Activated T-cell treated with anti-CD3 and anti-CD28 coated beads for 24 hours (primary cell): ENCODE data around the gene FRYL.

Source experiments
- DNase-seq: peaks from one replicate; pipeline ENCODE4 v3.0.0-alpha.2; 2020; ENCODE audit warnings: low read depth

The FRYL gene

DNA sequence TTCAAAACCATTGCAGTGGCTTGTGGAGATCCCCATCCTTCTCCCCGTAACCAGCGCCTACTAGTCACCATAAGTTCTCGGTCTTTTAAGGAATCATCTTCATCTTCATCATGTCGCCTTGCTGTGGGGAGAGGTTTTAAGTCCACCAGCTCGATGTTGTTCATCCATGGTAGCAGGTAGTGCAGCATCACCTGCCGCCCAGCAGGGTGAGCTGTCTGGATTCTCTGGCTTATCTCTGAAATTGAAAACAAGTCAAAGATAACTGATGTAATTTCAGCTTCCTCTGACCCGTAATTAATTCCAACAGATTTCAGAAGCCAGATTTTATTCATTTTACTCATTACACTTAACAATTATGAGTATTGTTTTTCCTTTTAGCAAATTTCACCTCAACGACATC lies 222.6 kb downstream of the FRYL start:
- no peak for DNase-seq

DNA sequence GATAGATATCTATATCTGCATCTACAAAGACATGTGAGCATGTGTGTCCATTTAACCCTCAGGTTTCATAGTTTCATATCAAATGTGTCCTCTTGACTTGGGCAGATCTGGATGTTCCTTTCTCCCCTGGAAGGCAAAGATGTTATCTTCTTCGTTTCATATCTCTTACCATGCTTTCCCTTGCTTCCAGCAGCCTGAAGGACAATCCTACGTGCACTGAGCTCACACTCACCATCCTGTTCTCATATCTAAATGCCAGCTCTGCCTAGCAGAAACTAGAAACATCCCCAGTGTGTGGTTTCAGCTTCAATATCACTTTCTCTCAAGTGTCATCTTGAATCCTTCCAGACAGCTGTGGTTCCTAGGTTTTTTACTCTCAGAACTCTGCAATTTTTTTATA lies 223.8 kb downstream of the FRYL start:
- no peak for DNase-seq

DNA sequence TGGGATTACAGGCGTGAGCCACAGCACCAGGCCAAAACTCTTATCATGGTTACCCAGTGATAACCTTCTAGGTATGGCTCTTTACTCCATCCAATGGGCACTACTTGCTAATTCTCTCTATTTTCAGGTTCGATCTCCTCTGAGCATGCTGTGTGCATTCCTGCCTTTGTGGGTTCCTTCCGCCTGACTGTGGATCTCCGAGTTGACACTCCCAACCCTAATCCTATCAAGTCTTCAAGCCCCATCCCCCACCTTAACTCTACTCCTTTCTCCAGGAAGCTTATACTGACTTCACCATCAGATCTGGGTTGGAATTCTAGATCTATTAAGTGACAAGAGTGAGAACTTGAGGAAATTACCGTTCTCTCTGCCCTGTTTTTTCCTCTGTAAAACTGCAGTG lies 225.5 kb downstream of the FRYL start:
- no peak for DNase-seq

DNA sequence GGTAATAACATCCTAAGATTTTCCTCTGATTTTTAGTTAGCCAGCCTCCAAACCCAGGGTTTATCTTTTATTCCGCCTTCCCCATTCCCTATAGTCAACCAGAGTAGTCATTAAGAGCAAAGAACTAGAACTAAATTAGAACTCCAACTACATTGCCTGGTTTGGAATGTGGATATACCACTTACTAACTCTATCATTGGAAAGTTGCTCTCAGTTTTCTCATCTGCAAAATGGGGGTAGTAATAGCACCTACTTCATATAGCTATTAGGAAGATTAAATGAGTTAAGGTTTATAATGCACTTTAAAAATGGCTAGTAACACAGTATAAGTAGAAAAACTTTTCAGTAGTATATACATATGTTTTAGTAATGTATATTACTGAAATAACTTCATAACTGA lies 226.4 kb downstream of the FRYL start:
- no peak for DNase-seq

DNA sequence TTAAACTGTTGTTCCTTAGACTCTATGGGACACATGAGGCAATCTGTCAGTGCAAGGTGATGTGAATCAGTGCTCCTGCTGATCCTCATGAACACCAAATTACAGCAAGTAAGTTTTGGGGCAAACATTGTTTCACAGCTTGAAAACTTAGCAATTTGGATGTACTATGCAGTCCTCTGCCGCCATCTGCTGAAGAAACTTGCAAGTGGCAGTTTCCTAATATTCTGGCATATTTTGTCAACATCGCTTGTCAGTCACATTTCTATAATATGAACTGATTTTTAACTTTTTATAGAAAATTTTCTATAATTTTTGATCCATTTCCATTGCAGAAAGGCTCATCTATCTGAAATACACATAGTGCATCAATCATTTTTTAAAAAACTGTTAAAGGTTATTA lies 233.7 kb downstream of the FRYL start:
- DNase-seq = no peak

DNA sequence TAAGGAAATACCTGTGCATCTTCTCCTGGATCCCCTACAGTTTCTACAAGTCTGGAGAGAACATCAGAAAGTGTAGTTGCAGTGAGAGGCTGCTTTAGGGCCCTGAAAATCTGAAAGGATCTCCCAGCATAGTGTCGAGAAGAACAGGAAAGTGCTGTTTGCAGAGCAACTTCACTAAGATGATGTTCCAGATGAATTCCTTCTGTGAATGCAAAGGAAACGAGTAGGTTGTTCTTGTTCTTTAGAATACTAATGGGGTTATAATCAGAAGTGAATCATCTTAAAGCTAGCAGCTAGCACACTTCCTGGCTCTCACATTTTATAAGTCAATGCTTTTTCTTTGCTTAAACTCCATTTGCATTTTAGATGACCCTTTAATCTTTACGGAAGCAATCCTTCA lies 236.3 kb downstream of the FRYL start:
- no peak for DNase-seq

DNA sequence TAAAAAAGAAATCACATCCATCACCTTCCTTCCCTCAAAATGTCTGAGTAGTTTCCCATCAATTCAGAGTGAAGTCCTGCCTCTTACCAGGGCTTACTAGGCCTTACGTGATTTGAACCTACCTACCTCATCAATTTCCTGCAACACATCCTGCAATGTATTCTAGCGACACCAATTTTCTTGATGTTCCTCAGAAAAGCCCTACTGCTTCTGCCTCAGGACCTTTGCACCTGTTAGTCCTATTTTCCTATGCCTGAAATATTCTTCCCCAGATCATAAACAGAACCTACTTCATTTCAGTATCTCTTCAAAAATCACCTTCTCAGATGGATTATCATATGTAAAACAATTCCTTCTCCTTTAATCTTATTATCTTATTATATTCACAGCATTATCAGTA lies 237.2 kb downstream of the FRYL start:
- no peak for DNase-seq

DNA sequence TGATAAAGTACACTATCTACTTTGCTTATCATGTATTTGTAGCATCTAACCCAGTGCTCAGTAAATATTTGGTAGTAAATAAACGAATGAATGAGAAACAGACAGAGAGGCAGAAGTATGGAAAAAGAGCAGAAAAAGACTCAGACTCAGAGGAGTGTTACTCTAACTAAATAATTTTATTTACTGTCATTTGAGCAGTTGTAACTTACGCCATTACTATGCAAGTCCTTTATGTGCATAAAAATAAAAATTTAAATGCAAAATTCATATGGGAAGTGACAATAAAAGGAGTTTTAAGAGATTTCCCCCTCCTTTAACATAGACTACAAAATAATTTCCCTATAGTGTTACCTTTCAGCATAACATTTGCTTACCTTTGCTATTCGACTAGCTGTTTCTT lies 240.5 kb downstream of the FRYL start:
- no peak for DNase-seq

DNA sequence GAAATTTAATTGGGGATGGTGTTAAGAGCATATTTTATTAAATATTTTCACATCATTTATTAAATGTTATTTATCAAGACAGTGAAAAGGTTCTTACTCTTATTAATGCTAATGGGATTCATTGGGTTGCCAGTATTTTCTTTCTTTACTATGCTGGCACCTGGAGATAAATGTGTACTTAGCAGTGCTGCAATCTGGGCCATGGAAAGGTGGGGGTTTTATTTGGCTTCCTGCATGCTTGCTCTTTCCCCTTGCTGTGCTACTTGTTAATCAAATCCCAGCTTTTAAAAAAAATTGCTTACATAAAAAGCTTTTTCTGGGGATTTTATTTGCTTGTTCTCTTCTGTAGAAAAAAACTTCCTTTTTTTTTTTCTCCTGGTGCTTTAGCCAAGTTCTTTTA lies 241.7 kb downstream of the FRYL start:
- DNase-seq = no peak

DNA sequence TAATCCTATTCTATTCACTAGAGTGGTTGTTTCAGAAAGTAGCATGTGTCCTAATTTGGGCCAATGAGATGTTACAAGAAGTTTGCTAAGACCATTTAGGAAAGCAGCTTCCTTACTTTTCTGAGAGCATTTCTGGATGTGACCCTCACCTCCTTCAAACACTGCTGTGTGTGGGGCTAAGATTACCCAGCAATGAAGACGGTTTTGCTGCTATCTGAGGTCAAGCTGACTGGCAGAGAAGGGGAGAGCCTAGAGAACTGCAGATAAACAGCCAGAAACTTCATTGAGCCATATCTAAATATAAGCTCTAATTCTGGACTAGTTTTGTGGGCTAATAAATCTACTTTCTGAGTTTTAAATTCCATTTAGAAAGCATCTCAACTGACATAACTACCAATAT lies 253.7 kb downstream of the FRYL start:
- no peak for DNase-seq

DNA sequence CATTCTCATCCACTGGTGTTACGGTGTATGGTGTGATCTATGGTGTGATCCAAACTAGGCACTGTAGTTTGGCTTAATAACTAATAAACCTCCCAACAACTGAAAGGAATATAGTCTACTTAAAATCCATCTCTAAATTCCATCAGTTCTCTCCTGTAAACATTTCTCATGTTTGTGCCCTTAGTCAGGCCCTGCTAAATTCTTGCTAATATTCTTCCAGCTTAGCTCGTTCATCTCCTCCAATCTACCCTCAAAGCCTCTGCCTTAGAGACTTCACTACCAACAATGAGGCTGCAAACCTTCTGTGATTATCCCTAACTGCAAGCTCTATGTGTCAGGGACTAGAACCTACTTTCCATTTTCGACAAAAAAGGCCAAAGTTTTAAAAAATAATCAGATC lies 261.9 kb downstream of the FRYL start:
- no peak for DNase-seq

DNA sequence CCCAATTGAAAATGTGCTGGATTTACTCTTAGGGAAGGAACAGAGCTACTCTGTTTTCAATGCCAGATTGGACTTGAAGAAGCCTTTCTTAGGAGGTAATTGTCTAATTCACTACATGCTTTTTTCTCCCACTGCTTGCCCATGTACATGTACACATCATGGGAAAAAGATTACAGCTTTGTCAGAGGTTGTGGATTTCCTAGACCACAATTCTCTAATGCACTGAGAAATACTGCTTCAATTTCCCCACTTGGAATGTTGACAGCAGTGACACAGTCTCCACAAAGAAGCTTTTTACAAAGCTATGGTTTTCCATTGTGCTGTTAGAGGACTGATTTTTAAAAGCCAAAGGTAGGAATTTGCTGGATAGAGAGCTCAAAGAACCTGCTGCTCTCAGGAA lies 270.5 kb downstream of the FRYL start:
- no peak for DNase-seq

DNA sequence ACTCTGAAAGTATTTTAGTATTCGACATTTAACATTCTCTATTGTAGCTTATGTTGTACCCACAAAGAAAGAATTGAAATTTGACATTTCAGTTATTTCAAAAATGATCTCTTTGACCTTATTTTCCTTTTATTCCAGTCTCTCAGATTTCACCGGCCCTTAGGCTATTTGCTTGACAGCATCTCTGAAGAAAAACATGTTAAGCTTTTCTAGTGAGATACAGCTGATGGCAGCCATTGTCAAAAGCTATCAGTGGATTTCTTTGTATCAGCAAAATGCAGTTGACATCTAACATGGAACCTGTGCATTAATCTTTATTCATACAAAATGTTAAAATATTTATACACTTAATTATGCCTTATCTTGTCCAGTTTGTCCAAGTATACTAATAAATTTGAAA lies 273.4 kb downstream of the FRYL start:
- DNase-seq = no peak

DNA sequence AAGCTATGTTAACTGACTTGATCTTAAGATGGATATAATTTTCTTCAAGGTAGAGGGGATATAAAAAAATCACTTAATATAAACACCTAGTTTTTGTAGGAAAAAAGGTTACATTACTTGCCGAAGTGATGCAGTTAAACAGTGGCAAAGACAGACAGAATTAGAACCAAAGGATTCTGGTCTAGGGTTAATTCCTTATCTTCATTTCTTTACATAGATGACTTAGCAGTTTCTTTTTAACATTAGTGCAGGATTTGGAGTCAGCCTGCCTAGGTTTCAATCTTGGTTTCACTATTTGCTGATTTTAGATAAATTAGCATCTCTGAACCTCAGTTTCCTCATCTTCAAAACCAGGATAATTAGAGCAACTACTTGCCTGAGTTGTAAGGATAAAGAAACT lies 275.7 kb downstream of the FRYL start:
- no peak for DNase-seq

DNA sequence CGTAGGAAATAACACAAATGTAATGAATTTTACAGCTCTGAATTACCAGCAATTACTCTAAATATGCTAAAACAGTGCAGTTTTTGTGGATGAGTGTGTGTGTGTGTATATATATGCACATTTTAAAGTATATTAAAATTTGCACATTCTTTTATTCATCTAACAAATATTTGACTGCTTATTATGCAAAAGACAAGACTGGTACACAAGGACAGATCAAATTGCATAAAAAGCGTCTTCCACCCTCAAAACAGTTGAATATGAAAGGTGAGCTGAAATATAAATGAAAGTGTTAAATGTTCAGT lies 276.1 kb downstream of the FRYL start:
- no peak for DNase-seq

DNA sequence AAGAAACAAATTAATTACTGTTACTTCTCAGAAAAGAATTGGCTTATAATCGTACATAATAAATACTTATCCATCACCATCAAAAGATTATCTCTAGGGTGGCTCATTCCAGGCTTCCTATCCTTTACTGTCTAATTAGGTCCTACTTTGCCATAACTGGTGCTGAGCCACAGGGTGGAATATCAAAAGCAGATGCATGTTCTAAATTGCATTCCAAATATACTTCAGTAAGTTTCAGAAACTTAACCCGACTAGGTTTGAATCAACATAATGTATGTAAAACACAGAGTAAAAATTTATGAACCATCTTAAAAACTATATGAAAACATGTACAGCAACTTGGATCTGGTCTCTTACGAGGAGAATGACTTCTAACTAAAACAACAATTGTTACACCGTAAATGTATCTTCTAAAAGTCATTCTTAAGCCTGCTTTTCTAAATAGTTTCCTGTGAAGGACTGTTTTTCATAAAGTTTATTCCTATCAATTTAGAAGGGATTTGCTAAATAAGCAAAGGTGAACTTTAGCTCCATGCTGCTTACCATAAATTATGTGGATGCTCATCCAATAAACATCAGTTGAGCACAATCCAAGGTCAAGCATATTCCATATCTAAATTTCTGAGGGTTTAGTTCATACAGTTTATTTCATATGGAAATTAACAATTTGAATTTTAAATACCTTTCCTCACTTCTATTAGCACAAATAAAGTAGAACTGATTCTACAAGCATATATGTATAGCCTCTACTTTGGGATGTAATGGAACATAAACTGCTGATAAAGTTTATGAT lies 276.6 kb downstream of the FRYL start:
- no peak for DNase-seq

DNA sequence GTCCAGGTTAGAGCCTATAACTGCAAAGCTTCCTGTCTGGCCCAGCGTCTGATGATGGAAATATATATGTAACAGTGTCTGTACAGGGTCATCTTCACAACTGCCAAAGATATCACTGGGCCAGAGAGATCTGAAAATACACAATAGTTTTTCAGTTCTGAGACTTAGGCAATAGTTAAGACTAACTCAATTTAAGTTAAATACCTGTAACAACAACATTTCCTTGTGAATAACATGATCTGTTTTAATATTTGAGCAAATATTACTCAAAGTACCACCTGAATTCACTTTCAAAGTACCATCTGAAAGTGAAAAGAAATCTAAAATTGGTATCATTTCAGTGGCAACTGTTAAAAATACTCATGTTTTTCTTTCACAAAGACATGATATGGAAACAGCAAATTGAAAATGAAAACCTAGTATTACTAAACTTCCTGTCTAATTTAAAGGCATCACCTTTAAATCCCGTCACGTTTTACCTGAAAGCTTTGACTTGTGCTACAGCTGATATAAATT lies 280.5 kb downstream of the FRYL start:
- DNase-seq = no peak

DNA sequence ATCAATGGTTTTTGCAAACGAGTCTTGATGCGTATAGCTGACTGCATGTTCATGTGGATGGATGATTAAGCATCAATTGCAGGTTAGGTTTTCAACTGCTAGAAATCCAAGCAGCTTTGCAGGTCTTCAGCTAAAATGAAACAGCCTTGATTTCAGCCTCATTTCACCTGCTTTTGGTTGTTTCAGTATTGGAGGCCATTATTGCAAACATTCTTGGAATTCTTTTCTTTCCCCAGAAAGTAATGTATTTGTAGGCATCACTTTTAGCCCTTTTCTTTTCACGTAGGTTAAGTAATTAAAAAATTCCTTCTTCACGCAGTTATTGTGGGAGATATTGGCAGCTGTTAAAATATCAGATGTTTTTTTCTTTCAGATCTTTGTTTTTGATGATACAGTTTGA lies 281.2 kb downstream of the FRYL start:
- DNase-seq = no peak

DNA sequence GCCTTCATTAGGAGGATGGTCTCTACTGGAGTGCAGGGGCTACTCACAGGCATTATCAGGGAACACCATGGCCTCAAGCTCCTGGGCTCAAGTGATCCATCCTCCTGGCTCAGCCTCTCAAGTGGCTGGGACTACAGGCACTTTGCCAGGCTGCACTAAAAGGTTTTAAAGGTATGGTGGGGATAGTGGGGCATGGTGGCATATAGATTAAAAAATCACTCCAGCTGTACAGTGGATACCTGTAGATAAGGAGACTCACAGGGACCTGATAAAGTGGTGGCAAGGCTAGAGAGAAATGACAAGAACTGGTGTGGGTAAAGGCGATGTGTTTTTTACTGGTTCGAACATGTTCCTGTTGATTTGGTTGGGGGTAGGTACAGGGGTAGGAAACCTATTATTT lies 284.1 kb downstream of the FRYL start:
- no peak for DNase-seq

DNA sequence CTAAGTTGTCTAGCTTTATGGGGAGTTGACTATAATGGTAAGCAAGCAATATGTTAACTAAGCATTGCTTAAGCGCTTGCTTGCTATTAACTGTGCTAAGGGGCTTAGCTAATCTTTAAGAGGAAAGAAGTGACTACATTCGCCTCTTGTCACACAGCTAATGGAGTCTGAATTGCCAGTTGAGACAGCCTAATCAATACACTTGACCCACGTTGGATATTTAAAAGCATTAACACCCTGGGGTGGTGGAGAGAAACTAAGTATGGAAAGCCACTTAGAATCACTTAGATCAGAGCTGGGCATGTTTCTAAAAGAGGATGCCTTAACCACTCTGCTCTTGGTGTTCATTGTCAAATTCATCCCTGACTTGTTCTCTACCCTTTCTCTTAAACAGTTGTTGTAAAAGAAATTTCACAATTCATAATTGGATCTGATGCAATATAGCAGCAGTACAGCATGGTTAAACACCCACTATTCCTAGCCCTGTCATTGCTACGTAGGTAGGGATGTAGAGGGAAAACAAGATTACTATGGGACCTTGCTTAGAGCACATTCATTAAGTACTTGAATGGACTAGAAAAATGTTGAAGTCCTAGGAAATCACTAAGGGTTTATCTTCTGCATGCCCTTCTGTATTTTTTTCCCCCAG lies 286.5 kb downstream of the FRYL start:
- no peak for DNase-seq

DNA sequence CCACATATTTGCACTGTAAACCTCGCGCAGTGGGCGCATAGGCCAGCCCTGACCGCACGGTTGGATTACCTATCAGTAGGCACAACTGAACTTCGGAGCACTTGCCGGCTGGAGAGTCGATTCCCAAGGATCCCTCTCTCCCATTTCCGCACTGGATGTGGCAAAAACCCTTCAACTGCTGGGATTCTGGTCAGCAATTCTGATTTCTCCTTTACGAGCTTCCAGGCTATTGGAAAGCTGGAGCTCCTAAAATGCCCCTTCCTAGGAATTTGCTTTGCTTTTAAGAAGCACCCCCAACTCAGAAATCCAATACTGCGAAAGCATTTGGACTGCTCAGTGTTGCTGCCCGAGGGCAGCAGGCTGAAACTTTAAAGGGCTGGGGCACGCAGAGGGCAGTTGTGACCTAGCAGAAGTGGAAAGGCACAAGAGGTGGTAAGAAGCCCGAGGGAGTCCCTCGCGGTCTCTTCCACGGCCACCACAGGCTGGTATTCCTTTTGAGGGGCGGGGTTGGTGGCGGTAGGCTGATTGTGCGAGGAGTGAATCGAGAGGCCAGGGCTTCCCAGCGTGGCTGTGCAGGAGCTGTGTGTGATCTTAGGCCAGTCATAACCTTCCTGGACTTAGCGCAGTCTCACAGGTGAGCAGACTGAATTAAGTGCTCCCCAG lies 288.4 kb downstream of the FRYL start:
- DNase-seq = no peak

DNA sequence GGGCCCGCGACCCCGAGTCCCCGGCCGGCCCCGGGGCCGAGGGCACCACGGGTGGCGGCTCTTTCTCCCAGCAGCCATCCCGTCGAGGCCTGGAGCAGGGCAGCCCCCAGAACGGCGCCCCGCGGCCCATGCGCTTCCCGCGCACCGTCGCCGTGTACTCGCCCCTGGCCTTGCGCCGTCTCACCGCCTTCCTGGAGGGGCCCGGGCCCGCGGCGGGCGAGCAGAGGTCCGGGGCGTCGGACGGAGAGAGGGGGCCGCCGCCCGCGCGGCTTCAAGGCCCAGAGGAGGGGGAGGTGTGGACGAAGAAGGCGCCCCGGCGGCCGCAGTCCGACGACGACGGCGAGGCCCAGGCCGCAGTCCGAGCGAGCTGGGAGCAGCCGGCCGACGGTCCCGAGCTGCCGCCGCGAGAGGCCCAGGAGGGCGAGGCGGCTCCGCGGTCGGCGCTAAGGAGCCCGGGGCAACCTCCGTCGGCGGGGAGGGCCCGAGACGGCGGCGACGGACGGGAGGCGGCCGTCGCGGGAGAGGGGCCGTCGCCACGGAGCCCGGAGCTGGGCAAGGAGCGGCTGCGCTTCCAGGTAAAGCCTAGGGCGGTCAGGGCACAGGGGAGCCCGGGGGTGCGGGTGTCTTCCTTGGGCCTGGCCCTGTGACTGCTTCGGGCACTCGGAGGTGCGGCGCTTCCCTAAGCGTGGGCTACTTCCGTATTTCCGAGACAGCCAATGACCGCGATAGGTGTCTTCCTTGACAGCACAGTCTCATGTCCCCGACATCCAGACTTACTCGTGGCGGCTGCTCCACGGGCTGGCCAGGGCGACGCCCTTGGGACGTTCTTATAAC lies 289.2 kb downstream of the FRYL start:
- no peak for DNase-seq
